HG03135 (cell line): Measurements from ENCODE around the gene KLHL30.
"Not testable (repeated sequence)": the region's sequence is repeated elsewhere in the genome, so short reads cannot be mapped to it uniquely, and the experiment has no call there.

Experiments
- ATAC-seq: cut with Tn5 transposase; IDR thresholded peaks from one replicate; pipeline ENCODE4 v1.9.1; 2021; ENCODE audit warnings: mild to moderate bottlenecking, moderate library complexity; ENCODE audit not compliant: unreplicated experiment

KLHL30 gene

GRCh38 chr2:238101891-238102841 lies 36.3 kb upstream of the KLHL30 start:
- ATAC-seq = no peak

DNA sequence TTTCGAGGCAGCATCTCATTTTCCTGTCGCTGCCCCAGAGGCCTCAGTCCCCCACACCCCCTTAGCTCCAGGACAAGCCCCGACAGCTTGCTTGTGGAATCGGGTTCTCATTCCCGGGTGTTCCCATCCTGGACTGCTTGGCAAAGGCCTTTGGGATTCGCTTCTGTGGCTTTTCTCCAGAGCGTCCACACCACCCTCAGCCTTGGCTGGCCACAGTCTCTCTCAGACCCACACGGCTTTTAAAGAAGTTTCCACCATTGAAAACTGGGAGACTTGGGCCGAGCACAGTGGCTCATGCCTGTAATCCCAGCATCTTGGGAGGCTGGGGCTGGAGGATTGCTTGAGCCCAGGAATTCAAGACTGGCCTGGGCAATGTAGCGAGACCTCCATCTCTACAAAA lies 35.6 kb upstream of the KLHL30 start:
- no peak for ATAC-seq

GRCh38 chr2:238103465-238104225 lies 34.8 kb upstream of the KLHL30 start:
- no peak for ATAC-seq

DNA sequence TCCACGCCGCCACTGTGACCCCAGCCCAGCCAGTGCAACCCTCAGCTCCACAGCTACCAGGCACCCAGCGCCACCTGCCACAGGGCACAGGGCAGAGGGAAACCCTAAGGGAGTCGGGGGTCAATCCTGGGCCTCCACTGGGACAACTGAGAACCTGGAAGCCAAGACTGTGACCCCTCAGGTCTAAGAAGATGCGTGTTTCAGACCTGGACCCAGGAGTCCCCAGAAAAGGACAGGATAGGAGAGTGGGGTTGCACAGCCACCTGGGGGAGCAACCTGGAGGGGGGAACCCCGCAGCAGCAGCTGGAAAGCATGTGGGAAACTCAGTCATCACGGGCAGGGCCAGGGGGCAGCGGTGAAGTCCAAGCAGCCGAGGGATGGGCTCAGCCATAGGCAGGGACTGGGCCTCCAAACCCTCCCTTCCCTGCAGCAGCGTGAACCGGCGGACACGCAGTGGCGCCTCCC lies 34.2 kb upstream of the KLHL30 start:
- no peak for ATAC-seq

DNA sequence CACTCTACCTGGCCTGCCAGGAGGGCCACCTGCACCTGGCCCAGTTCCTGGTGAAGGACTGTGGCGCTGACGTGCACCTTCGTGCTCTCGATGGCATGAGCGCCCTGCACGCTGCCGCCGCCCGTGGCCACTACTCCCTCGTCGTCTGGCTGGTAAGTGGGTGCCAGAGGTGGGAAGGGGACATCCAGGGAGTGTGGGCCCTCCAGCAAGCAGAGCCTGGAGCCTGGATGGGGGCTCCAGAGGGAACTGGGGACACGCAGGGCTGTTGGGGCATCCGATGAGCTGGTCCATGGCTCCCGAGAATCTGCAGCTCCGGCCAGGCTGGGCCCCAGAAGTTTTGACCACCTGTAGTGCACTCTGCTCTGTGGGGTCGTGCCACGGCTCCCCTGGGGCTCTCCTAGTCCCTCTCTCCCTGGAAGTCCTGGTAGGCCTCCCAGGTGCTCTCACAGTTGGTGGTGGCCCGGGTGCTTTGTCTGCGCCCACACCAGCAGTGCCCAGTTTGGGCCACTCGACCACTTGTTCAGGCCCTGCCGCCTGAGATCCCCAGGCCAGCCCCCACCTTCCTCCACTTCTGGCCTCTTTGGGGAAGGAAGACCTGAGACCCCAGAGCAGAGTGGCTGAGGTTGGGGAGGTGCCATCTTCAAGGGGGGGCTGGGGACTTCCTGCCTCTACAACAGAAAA lies 33.6 kb upstream of the KLHL30 start:
- no peak for ATAC-seq

GRCh38 chr2:238105506-238106338 lies 32.7 kb upstream of the KLHL30 start:
- no peak for ATAC-seq

DNA sequence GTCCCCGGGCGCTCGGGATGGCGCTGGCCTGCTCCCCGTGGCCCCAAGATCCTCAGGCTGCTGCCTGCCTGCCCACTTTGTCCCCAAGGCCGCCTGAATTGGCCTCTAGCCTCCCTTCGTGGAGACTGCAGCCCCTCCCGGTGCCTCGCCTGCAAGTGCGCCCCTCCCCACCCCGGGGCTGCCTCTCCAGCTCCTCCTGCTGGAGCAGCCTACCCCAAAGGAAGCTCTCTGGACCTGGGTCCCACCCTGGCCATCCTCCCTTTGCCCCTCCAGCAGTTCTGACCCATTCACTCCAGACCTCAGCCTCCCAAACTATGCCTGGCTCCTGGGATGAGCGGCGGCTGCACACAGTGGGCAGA lies 32.1 kb upstream of the KLHL30 start:
- ATAC-seq = no peak

DNA sequence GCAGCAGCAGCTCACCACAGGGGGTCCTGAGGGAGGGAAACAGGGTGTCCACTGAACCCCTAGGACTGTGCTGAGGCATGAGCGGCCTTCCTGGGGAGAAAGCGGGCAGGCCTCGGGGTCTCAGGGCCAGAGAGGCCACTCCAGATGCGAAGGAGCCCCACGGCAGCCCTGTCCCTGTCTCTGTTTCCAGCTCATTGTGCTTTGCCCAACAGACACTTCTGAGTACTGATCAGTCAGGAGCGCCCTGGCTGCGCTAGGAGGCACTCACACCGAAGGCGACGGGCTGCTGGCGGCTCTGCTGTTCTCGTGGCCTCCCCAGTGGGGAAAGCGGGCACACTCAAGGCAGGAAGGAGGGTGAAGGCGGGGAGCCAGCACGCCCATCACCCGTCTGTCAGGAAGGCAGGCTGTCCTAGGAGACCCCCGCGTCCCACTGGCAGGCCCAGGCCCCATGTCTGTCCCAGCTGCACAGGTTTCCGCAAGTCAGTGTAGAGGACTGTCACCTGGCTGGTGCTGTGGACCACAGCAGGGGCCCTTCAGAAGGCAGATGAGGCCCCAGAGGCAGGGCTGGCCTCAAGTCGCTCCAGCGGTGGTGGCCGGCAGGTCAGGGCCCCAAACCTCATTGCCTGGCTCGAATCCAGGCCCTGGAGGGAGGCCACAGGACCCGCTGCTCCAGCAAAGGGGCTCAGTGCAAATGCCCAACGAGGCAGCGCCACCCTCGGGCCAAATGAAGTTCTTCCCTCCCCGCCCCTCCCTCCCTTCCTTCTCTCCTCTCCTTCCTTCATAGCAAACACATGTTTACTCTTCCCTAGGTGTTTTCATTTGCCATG lies 31.6 kb upstream of the KLHL30 start:
- ATAC-seq = peak; percentile 26

- ATAC-seq = peak; percentile 55
Measured at GRCh38 chr2:238107525-238108422, 30.7 kb upstream of the KLHL30 start.

- ATAC-seq = peak; percentile 55
Measured at GRCh38 chr2:238108423-238109183, 29.9 kb upstream of the KLHL30 start.

DNA sequence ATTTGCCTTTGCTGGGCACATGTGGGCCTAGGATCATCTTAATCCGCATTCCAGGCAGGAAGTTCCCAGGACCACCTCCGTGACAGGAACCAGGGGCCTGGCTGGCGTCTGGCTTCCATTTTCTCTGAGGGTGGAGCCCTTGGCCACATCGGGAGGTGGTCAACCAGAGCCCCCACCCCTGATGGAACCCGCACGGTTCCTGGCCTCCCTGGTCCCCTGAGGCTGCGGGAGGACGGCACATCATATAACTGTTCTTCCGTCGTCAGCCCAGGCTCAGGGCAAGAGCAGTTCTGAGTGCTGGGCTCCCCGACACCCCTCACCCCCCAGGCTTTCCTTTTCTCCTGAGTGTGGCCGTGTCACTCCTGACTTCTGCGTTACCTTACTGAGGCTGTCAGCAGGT lies 24.9 kb upstream of the KLHL30 start:
- ATAC-seq = no peak

DNA sequence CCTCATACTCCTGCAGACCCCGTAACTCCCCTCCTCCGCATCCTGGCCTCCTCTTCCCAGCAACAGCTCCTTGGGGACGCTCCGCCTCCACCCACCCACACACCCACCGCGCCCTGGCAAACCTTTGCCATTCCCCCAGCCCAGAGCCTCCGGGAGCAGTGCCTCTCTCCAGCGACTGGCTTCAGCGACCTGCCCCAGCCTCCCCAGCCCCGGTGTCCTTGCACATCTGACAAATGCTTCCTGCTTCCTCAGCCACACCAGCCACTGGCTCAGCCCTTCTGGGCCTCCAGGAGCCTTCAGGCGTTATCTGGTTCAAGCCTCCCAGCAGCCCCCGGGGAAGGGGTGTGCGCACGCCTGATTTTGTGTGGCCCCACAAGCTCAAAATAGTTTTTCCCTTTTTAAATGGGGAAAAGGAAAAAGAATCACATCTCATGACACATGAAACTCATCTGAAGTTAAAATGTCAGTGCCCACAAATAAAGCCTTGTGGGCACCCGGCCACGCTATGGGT lies 24.1 kb upstream of the KLHL30 start:
- no peak for ATAC-seq

GRCh38 chr2:238114851-238115660 lies 23.4 kb upstream of the KLHL30 start:
- ATAC-seq = no peak

GRCh38 chr2:238115709-238116108 lies 22.8 kb upstream of the KLHL30 start:
- not testable (repeated sequence) for ATAC-seq

- ATAC-seq = no peak
Measured at GRCh38 chr2:238116298-238117198, 21.9 kb upstream of the KLHL30 start.
